ENCODE results near the gene CLEC18A. TPM values are rescaled to one million over a fixed set of nuclear protein-coding genes. Genes with fewer than 3 reads are reported as not detected.

CLEC18A gene
- total RNA-seq, 1 experiment from 2014 or later = 1.6 TPM

- no peak overlapping the region for H3T11ph ChIP-seq (ENCODE audit: low read length)
- TF ChIP-seq, protein P1, sequence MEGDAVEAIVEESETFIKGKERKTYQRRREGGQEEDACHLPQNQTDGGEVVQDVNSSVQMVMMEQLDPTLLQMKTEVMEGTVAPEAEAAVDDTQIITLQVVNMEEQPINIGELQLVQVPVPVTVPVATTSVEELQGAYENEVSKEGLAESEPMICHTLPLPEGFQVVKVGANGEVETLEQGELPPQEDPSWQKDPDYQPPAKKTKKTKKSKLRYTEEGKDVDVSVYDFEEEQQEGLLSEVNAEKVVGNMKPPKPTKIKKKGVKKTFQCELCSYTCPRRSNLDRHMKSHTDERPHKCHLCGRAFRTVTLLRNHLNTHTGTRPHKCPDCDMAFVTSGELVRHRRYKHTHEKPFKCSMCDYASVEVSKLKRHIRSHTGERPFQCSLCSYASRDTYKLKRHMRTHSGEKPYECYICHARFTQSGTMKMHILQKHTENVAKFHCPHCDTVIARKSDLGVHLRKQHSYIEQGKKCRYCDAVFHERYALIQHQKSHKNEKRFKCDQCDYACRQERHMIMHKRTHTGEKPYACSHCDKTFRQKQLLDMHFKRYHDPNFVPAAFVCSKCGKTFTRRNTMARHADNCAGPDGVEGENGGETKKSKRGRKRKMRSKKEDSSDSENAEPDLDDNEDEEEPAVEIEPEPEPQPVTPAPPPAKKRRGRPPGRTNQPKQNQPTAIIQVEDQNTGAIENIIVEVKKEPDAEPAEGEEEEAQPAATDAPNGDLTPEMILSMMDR (conservative IDR thresholded peaks at IDR 0.05) = no peak
- H3K27ac ChIP-seq (ENCODE audit: insufficient read length, low read depth, low read length) = no peak overlapping the region
- H3K14ac ChIP-seq (ENCODE audit: insufficient read depth, low read length) = no peak overlapping the region
- H3K4ac ChIP-seq (ENCODE audit: low read depth, low read length) = no peak overlapping the region
- Mint-ChIP-seq H3K9me3 (no peaks in the 10 kb centered on the region), H3K27me3 (ENCODE audit: low read depth) (no peaks in the 10 kb centered on the region), H3K4me1 (peaks cover 0 to 3% of the 10 kb centered on the region in 2 experiments; a peak in 2 of 4 replicates), H3K4me3 (no peak overlapping the region), H3K36me3 (ENCODE audit: insufficient read depth in 1 of 3, low read depth in 3 of 3) (peaks cover 13 to 62% (median 27%) of the 10 kb centered on the region in 3 experiments; a peak in 6 of 7 replicates), H3K27ac (no peak overlapping the region)
- no peaks in the 10 kb centered on the region for H3K79me1 ChIP-seq (ENCODE audit: insufficient read depth, low read depth, low read length, poor library complexity, severe bottlenecking)
- H3K4me1 ChIP-seq (ENCODE audit: insufficient read depth, low read length) = no peaks in the 10 kb centered on the region
- no peak overlapping the region for H2BK20ac ChIP-seq (ENCODE audit: low read depth, low read length, poor library complexity, severe bottlenecking)
- H3K18ac ChIP-seq (ENCODE audit: insufficient read length, low read depth, low read length) = no peak overlapping the region
- H3K23ac ChIP-seq (ENCODE audit: insufficient read length, low read depth, low read length) = no peak overlapping the region
- H3K9me3 ChIP-seq (ENCODE audit: control insufficient read depth, low read depth, low read length) = no peaks in the 10 kb centered on the region
- H4K8ac ChIP-seq (replicated peaks; ENCODE audit: insufficient read length, low read depth, low read length) = no peak overlapping the region
- DNase-seq = no peak
- H2BK15ac ChIP-seq (ENCODE audit: low read depth, low read length) = no peak overlapping the region
- no peaks in the 10 kb centered on the region for H3K27me3 ChIP-seq (ENCODE audit: insufficient read depth, low read length)
- WGBS (ENCODE audit: extremely low coverage, insufficient read length, low lambda C conversion rate) = no CpG with 5 or more reads among the region's 21 CpGs
- H2AFZ ChIP-seq (ENCODE audit: low read length) = no peak overlapping the region
- H2BK12ac ChIP-seq (ENCODE audit: insufficient read length, low read depth, low read length) = no peak overlapping the region
- no peak overlapping the region for H4K5ac ChIP-seq (ENCODE audit: insufficient read length, low read depth, low read length)
- H2BK120ac ChIP-seq (ENCODE audit: low read depth, low read length, poor library complexity, severe bottlenecking) = no peak overlapping the region
- no peak overlapping the region for H4K91ac ChIP-seq (ENCODE audit: insufficient read length, low read depth, low read length)
- no peak overlapping the region for H3K9ac ChIP-seq (ENCODE audit: extremely low read depth, insufficient read length, low read length)
- H3K56ac ChIP-seq (ENCODE audit: insufficient read length, low read depth, low read length) = no peak overlapping the region
- H3K79me2 ChIP-seq (ENCODE audit: insufficient read depth, low read length) = no peaks in the 10 kb centered on the region
- H4K20me1 ChIP-seq (ENCODE audit: control insufficient read depth, insufficient read depth, insufficient read length) = no peaks in the 10 kb centered on the region
- H2AK5ac ChIP-seq (ENCODE audit: insufficient read length, low read length) = no peak overlapping the region
- no peak overlapping the region for H3K4me2 ChIP-seq (ENCODE audit: insufficient read depth, insufficient read length, low read length)
- no peaks in the 10 kb centered on the region for H3K23me2 ChIP-seq (ENCODE audit: insufficient read length, low read depth, low read length, poor library complexity, severe bottlenecking)
- H2BK5ac ChIP-seq (ENCODE audit: insufficient read length, low read length) = no peak overlapping the region
These were observed 14.4 kb upstream of the CLEC18A start for GRCh38 chr16:69936751-69937211.
